HG02938 (cell line): ENCODE results near the gene TOR1B.
A peak's percentile ranks its signal among the peaks of the same experiment; 100 is the strongest.
"Not testable (repeated sequence)": the region's sequence is repeated elsewhere in the genome, so short reads cannot be mapped to it uniquely, and the experiment has no call there.

Source experiments
- ATAC-seq: cut with Tn5 transposase; IDR thresholded peaks from one replicate; pipeline ENCODE4 v1.9.1; 2021; ENCODE audit warnings: mild to moderate bottlenecking, moderate library complexity; ENCODE audit not compliant: unreplicated experiment

The TOR1B gene

GRCh38 chr9:129776096-129776495 lies 26.9 kb upstream of the TOR1B start:
- ATAC-seq: not testable (repeated sequence)

GRCh38 chr9:129776566-129776937 lies 26.4 kb upstream of the TOR1B start:
- ATAC-seq: no peak

DNA sequence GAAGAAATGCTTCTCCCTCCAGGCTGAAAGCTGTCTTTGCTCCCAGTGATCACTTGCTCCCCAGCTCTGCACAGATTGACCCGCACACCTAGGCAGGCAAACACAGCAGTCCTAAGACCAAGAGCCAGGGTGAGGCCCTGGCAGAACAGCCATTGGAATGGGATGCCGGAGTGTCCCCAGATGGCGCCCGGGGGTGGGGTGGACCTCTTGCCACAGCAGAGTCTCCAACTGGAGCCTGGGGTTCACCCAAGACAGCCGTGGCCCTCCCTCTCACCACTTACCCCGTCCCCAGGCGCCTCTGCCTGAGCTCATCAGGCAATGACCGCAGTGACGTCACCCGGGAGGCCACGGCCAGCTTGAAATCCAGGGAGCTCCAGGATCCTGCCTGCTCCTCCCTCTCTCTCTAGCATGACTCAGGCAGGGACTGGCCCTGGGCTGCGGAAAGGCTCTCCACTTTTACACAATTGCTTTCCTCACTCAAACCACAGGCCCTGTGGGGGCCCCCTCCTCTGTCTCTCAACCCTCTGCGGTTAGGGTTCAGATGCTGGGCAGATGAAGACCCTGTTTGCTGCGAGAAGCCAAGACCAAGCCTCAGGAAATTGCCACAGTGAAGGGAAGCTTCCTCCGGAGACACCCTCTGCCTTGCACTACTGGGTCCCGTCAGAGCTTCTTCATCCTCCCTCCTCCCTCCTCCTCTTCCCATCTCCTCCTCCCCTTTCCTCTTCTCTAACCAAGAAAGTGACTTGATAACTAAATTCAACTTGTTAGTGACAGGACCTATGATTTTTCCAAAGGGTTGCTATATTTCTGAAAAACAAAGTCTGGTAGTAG lies 25.8 kb upstream of the TOR1B start:
- no peak for ATAC-seq

GRCh38 chr9:129777769-129778130 lies 25.2 kb upstream of the TOR1B start:
- no peak for ATAC-seq

- no peak for ATAC-seq
These were observed 24.5 kb upstream of the TOR1B start for GRCh38 chr9:129778469-129778868.

DNA sequence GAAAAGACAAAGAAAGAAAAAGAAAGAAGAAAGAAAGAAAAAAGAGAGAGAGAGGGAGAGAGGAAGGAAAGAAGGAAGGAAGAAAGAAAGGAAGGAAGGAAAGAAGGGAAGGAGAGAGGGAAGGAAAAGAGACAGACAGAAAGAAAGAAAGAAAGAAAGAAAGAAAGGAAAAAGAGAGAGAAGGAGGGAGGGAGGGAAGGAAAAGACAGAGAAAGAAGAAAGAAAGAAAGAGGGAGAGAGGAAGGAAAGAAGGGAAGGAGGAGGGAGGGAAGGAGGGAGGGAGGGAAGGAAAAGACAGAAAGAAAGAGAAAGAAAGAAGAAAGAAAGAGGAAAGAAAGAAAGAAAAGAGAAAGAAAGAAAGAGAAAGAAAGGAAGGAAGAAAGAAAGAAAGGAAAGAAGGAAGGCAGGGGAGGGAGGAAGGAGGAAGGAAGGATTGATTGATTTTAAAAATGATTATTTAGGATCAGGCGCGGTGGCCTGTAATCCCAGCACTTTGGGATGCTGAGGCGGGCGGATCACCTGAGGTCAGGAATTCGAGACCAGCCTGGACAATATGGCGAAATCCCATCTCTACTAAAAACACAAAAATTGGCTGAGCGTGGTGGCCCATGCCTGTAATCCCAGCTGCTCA lies 23.3 kb upstream of the TOR1B start:
- no peak for ATAC-seq

DNA sequence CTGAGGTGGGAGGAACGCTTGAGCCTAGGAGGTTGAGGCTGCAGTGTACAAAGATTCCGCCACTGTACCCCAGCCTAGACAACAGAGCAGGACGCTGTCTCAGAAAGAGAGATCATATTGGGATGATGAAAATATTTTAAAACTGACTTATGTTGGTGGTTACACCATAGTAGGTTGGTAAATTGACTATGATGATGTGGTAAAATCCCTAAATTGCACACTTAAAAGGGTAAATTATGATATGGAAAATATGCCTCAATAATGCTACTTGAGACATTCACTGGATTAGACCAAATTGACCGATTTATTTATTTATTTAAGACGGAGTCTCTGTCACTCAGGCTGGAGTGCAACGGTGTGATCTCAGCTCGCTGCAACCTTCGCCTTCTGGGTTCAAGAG lies 21.9 kb upstream of the TOR1B start:
- no peak for ATAC-seq

GRCh38 chr9:129781981-129782380 lies 21.0 kb upstream of the TOR1B start:
- no peak for ATAC-seq

- ATAC-seq: no peak
These were observed 19.2 kb upstream of the TOR1B start for GRCh38 chr9:129783516-129784361.

DNA sequence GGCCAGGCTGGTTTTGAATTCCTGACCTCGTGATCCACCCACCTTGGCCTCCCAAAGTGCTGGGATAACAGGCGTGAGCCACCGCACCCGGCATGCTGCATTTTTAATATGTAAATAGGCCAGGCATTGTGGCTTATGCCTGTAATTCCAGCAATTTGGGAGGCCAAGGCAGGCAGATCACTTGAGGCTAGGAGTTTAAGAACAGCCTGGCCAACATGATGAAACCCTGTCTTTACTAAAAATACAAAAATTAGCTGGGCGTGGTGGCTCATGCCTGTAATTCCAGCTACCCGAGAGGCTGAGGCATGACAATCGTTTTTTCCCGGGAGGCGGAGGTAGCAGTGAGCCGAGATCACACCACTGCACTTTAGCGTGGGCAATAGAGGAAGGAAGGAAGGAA lies 18.0 kb upstream of the TOR1B start:
- ATAC-seq: not testable (repeated sequence)

DNA sequence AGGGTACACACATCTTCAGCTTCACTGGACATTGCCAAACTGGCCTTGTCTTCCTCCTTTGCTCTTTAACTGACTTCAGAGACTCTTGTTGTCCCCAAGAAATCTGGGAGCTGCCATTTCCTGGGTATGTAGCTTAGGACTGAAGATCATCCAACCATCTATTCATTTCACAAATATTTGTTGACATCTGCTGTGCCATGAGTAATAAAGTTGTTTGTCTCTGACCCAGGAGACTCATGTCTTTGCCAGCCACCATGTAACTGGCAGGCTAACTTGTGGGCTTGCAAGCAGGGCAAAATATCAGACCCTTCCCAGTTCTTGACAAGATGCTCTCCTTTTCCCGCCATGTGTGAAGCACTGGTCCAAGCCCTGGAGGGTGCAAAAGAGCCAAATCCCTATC lies 17.1 kb upstream of the TOR1B start:
- no peak for ATAC-seq

GRCh38 chr9:129786481-129786880 lies 16.5 kb upstream of the TOR1B start:
- ATAC-seq: no peak

DNA sequence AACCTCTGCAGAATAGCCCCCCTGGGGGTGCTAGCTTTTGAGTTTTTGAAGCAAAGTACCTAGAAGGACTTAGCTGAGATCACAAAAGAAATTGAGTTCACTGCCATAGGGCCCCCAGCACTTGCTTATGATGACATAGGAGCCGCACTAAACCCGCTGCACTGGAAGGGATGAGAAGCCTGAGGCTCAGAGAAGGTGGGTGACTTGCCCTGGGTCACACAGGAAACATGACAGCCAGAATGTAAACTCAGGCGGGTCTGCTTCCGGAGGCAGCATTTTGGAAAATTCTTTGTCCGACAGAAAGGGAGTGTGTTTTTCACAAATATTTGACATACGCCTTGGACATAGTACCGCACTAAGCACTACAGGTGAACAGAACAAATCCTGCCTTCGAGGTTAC lies 8.4 kb upstream of the TOR1B start:
- no peak for ATAC-seq

GRCh38 chr9:129796029-129796428 lies 7.0 kb upstream of the TOR1B start:
- not testable (repeated sequence) for ATAC-seq

GRCh38 chr9:129798973-129799372 lies 4.0 kb upstream of the TOR1B start:
- no peak for ATAC-seq

DNA sequence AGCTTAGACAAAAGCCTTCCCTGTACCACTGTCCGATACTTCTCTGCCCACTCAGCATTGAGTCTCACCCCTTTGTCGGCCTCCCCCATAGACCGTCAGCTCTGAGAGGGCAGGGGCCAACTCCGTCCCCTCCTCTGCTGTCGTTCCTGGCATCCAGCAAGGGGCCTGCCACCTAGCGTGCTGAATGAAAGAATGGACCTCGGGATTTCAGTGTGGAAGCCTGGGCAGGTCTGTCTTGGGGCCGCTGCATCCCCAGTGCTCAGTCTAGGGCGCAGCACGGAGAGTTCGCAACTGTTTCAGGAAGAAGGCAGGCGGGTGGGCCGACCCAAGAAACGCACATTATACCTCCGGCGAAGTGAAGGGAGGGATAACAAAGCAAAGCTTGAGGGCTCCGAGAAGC lies 1.5 kb upstream of the TOR1B start:
- no peak for ATAC-seq

DNA sequence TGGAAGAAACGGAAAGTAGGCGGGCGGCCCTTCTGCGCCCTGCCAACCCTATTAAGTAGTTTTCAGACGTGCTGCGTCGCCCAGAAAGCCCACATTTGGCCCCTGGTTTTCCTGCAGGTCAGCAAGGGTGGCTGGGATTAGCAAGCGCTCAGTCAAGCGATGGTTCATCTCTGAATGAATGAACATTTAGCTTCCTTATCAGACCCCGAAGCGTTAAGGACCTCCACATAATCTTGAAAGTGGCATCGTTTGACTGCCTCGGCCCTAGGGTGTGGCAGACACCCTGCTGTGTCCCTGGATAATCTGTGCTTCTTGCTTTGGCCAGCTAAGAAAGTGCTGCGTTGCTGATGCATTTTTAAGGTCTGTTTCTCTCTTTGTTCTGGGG lies 684 bp downstream of the TOR1B start:
- ATAC-seq: peak; percentile 24

DNA sequence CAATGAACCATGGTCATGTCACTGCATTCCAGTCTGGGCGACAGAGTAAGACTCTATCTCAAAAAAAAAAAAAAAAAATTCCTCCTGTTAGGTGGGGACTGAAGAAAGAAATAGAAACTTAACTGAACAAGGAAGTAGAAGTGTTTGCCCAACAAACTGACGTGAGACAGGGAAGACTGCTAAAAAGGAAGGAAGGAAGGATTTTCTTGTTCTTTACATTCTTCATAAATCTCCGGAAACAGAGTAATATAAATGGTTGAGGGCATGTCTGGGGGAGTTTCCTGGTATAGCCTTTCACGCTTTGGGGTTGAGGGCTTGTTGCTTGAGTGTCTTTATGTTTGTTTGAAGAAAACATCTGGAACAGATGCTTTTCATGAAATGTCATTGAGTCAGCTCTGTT lies 3.1 kb downstream of the TOR1B start:
- no peak for ATAC-seq

GRCh38 chr9:129809346-129809745 lies 6.4 kb downstream of the TOR1B start:
- ATAC-seq: no peak

- ATAC-seq: no peak
These were observed 7.1 kb downstream of the TOR1B start for GRCh38 chr9:129810116-129810515.

GRCh38 chr9:129810788-129811187 lies 7.8 kb downstream of the TOR1B start:
- ATAC-seq: no peak

DNA sequence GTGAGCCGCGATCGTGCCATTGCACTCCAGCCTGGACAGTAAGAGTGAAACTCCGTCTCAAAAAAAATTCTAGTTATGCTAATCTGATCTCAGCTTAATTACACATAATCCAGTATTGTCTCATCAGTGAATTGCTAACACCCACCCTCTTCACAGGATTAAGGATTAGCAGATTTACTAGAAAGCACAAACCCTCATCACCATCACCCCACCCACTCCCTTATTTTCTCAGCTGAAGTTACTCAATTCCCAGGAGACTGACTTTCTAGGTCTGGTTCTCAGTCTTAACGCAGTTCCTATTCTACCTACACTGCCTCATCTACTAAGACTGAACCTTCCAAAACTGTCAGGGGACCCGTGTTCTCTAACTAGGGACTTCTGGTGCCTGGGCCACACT lies 9.0 kb downstream of the TOR1B start:
- ATAC-seq: no peak
